Measurements from ENCODE around the gene BTRC.
"Not testable (repeated sequence)": the region's sequence is repeated elsewhere in the genome, so short reads cannot be mapped to it uniquely, and the experiment has no call there.

The BTRC gene

GRCh38 chr10:101421967-101422366 is 68.0 kb downstream of the BTRC start:
- H3K9me3 Mint-ChIP-seq; H3K36me3 Mint-ChIP-seq (ENCODE audit: low read depth); H3K4me3 Mint-ChIP-seq; H3K27ac Mint-ChIP-seq; H3K4me1 Mint-ChIP-seq (ENCODE audit: low read depth); DNase-seq (ENCODE audit: low spot score): not testable (repeated sequence)
- peaks cover 10% of the 10 kb centered on the region for H3K27me3 Mint-ChIP-seq (ENCODE audit: low read depth)

DNA sequence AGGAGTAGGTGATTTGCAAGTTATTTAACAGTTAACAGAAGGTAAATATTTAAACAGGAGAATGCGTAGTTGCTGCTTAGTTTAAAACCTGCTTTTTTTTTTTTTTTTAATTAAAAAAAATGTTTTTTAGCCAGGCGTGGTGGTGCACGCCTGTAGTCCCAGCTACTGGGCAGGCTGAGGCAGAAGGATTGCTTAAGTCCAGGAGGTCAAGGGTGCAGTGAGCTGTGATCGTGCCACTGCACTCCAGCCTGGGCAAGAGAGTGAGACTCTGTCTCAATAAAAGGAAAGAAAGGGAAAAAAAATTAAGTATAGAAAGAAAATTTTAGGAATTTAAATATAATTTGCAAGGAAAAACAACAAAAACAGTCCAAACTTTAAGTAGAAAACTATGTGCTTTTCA is 71.6 kb downstream of the BTRC start:
- H3K4me3 Mint-ChIP-seq: no peak overlapping the region
- H3K36me3 Mint-ChIP-seq (ENCODE audit: low read depth): peaks cover 2% of the 10 kb centered on the region
- no peak for DNase-seq (ENCODE audit: low spot score)
- H3K27me3 Mint-ChIP-seq (ENCODE audit: low read depth): peaks cover 16% of the 10 kb centered on the region
- no peak overlapping the region for H3K27ac Mint-ChIP-seq
- H3K9me3 Mint-ChIP-seq: no peaks in the 10 kb centered on the region
- H3K4me1 Mint-ChIP-seq (ENCODE audit: low read depth): no peaks in the 10 kb centered on the region

DNA sequence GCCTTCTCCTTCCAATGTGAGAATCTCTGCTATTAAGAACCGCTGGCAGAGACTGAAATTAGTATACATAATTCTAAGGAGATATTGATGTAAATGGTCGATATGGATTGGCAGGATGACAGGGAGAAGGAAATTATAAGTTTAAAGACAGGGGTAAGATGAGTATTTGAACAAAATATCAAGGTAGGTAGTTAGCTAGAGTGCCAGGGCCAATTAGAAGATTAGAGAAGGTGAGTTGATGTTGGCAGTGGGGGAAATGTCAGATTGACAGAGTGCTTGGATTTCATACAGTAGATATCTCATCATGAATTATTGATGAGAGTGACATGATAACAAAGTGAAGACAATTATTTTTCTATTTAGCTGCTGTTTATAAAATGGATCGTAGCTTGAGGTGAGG is 74.1 kb downstream of the BTRC start:
- DNase-seq (ENCODE audit: low spot score): no peak
- Mint-ChIP-seq H3K36me3 (ENCODE audit: low read depth) (no peaks in the 10 kb centered on the region), H3K27me3 (ENCODE audit: low read depth) (peaks cover 13% of the 10 kb centered on the region), H3K27ac (no peak overlapping the region), H3K4me3 (no peak overlapping the region), H3K9me3 (no peaks in the 10 kb centered on the region), H3K4me1 (ENCODE audit: low read depth) (no peaks in the 10 kb centered on the region)

GRCh38 chr10:101429423-101429822 is 75.5 kb downstream of the BTRC start:
- Mint-ChIP-seq H3K27me3 (ENCODE audit: low read depth) (peaks cover 10% of the 10 kb centered on the region), H3K4me1 (ENCODE audit: low read depth) (peaks cover 1% of the 10 kb centered on the region), H3K27ac (no peak overlapping the region), H3K4me3 (no peak overlapping the region), H3K36me3 (ENCODE audit: low read depth) (no peaks in the 10 kb centered on the region), H3K9me3 (no peaks in the 10 kb centered on the region)
- DNase-seq (ENCODE audit: low spot score): no peak

GRCh38 chr10:101436302-101436701 is 82.3 kb downstream of the BTRC start:
- H3K36me3 Mint-ChIP-seq (ENCODE audit: low read depth): no peaks in the 10 kb centered on the region
- no peak overlapping the region for H3K4me3 Mint-ChIP-seq
- no peaks in the 10 kb centered on the region for H3K9me3 Mint-ChIP-seq
- no peak overlapping the region for H3K27ac Mint-ChIP-seq
- peaks cover 1% of the 10 kb centered on the region for H3K4me1 Mint-ChIP-seq (ENCODE audit: low read depth)
- no peaks in the 10 kb centered on the region for H3K27me3 Mint-ChIP-seq (ENCODE audit: low read depth)
- no peak for DNase-seq (ENCODE audit: low spot score)

DNA sequence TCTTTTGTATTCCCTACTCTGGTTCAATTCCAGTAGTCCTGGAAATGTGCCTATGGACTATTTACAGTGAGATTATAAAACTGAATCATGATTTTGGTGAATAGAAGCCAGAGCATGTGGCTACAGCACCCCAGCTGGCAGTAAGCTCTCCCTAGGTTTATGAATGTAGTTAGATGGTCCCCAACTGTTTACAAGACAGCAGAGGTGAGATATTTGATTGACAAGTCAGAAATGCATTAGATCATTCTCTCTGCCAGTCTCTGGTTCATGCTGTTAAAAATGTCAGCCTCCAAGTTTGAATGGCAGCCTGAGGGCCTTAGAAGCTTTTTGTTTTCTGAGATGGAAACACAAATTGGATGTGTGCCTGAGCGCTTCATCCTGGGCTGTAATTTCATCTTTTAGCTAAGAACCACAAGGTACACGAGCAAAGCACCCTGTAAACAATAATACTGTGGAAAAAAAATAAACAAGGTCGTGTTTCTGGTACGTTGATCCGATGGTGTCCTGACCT is 85.0 kb downstream of the BTRC start:
- Mint-ChIP-seq H3K4me3 (no peak overlapping the region), H3K27ac (no peak overlapping the region), H3K4me1 (ENCODE audit: low read depth) (peaks cover 2% of the 10 kb centered on the region), H3K9me3 (no peaks in the 10 kb centered on the region), H3K27me3 (ENCODE audit: low read depth) (no peaks in the 10 kb centered on the region), H3K36me3 (ENCODE audit: low read depth) (no peaks in the 10 kb centered on the region)
- DNase-seq (ENCODE audit: low spot score): no peak

DNA sequence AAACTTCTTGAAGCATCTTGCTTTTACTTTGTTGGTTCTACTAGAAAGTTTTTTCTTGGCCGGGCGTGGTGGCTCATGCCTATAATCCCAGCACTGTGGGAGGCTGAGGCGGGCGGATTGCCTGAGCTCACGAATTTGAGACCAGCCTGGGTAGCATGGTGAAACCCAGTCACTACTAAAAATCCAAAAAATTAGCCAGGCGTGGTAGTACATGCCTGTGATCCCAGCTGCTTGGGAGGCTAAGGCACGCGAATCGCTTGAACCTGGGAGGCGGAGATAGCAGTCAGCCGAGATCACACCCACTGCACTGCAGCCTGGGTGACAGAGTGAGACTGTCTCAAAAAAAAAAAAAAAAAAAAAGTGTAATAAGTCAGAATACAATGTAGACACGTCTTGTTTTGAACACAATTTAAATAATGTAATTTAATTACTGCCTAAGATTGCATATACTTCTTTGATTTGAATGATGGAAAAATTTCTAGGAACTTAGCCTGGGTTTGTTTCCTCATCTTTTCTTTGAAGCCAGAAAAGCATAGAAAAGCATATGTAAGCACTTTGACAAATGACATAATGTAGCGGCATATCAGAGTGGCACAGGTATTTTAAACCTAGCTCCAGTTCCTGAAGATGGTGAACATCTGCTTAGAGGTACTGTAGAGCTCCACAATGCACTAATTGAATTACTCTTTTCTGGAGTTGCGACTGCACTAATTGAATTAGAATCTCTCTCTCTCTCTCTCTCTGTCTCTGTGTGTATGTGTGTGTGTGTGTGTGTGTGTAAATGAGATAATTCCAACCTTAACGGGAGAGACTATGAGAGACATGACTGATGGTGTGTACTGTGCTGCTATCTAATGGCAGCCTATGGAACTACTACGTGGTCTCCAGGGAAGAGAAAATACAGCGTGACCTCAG is 87.8 kb downstream of the BTRC start:
- H3K27ac Mint-ChIP-seq: peak overlapping the region; percentile 2
- H3K9me3 Mint-ChIP-seq: no peaks in the 10 kb centered on the region
- DNase-seq (ENCODE audit: low spot score): no peak
- peaks cover 2% of the 10 kb centered on the region for H3K4me1 Mint-ChIP-seq (ENCODE audit: low read depth)
- peaks cover 2% of the 10 kb centered on the region for H3K27me3 Mint-ChIP-seq (ENCODE audit: low read depth)
- no peaks in the 10 kb centered on the region for H3K36me3 Mint-ChIP-seq (ENCODE audit: low read depth)
- H3K4me3 Mint-ChIP-seq: no peak overlapping the region

GRCh38 chr10:101442456-101442800 is 88.5 kb downstream of the BTRC start:
- no peak for DNase-seq (ENCODE audit: low spot score)
- H3K27ac Mint-ChIP-seq: no peak overlapping the region
- H3K4me1 Mint-ChIP-seq (ENCODE audit: low read depth): peaks cover 2% of the 10 kb centered on the region

DNA sequence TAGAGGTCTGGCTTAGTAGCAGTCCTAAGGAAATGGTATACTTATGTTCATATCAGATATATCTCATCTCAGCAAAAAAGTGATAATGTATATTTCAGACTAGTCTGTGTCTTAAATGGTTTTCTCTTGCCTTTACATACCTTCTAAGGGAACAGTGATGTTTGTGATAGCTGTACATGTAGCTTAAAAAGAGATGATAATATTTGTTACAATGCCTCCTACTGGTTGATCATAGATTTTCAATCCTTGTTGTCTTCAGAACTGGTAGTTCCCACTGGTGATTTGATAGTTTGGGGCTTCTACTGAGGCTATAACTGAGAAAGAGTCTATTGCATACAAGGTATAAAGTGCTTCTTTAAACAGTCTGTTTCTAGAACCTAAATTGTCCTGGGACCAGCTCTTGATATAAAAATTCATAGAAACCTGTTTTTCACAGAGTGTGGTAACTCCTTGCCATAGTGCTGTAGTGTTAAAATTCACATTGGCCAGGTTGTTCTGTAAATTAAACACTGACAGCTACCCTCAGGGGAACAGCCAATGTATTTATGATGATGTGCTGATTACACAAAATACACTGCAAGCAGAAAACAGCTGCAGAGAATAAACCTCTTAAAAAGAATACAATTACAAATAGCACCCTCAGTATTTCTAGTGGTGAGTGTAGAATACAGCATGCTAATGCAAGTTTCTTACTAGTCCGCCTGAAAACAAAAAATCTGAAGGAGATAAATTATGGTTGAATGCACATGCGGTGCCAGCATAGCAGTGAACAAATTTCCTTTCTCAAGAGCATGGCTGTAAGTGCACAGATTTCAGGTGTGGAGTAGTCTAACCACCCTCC is 90.3 kb downstream of the BTRC start:
- Mint-ChIP-seq H3K27ac (no peak overlapping the region), H3K36me3 (ENCODE audit: low read depth) (no peaks in the 10 kb centered on the region), H3K27me3 (ENCODE audit: low read depth) (peaks cover 4% of the 10 kb centered on the region), H3K4me1 (ENCODE audit: low read depth) (peaks cover 2% of the 10 kb centered on the region), H3K4me3 (no peak overlapping the region), H3K9me3 (no peaks in the 10 kb centered on the region)
- DNase-seq (ENCODE audit: low spot score): no peak

More at GRCh38 chr10:101442456-101442800, 88.5 kb downstream of the BTRC start:
- Mint-ChIP-seq H3K4me3 (no peak overlapping the region), H3K36me3 (ENCODE audit: low read depth) (no peaks in the 10 kb centered on the region), H3K27me3 (ENCODE audit: low read depth) (peaks cover 2% of the 10 kb centered on the region), H3K9me3 (no peaks in the 10 kb centered on the region)

DNA sequence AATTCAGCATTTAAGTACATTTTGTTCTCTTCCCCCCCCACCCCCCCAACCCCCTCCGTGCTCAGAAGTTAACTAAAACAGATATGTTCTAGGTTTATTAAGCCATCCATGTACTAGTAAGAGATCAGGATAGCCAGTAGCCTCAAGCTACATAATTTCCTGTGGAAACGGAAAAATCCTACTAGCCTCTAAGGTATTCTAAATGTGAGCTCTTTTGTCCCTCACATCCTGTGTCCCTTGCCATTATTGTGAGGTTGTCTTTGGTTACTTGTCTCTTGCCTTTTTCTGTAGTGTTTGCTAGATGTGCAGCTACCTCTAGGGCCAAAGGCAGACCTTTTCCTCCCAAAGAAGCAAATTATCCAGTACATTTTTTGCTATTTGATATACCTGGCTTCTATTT is 92.1 kb downstream of the BTRC start:
- Mint-ChIP-seq H3K36me3 (ENCODE audit: low read depth) (no peaks in the 10 kb centered on the region), H3K4me3 (no peak overlapping the region), H3K9me3 (no peaks in the 10 kb centered on the region), H3K27me3 (ENCODE audit: low read depth) (peaks cover 10% of the 10 kb centered on the region), H3K27ac (no peak overlapping the region), H3K4me1 (ENCODE audit: low read depth) (peaks cover 6% of the 10 kb centered on the region)
- no peak for DNase-seq (ENCODE audit: low spot score)

GRCh38 chr10:101446947-101447346 is 93.0 kb downstream of the BTRC start:
- Mint-ChIP-seq H3K27me3 (ENCODE audit: low read depth) (peaks cover 12% of the 10 kb centered on the region), H3K36me3 (ENCODE audit: low read depth) (no peaks in the 10 kb centered on the region), H3K4me1 (ENCODE audit: low read depth) (peaks cover 10% of the 10 kb centered on the region), H3K9me3 (no peaks in the 10 kb centered on the region), H3K4me3 (no peak overlapping the region), H3K27ac (no peak overlapping the region)
- no peak for DNase-seq (ENCODE audit: low spot score)

- H3K27me3 Mint-ChIP-seq (ENCODE audit: low read depth): peaks cover 12% of the 10 kb centered on the region
- peaks cover 11% of the 10 kb centered on the region for H3K4me1 Mint-ChIP-seq (ENCODE audit: low read depth)
- DNase-seq (ENCODE audit: low spot score): no peak
- no peak overlapping the region for H3K27ac Mint-ChIP-seq
- no peaks in the 10 kb centered on the region for H3K9me3 Mint-ChIP-seq
- H3K36me3 Mint-ChIP-seq (ENCODE audit: low read depth): no peaks in the 10 kb centered on the region
- H3K4me3 Mint-ChIP-seq: no peak overlapping the region
Measured at GRCh38 chr10:101447477-101447876, 93.5 kb downstream of the BTRC start.

DNA sequence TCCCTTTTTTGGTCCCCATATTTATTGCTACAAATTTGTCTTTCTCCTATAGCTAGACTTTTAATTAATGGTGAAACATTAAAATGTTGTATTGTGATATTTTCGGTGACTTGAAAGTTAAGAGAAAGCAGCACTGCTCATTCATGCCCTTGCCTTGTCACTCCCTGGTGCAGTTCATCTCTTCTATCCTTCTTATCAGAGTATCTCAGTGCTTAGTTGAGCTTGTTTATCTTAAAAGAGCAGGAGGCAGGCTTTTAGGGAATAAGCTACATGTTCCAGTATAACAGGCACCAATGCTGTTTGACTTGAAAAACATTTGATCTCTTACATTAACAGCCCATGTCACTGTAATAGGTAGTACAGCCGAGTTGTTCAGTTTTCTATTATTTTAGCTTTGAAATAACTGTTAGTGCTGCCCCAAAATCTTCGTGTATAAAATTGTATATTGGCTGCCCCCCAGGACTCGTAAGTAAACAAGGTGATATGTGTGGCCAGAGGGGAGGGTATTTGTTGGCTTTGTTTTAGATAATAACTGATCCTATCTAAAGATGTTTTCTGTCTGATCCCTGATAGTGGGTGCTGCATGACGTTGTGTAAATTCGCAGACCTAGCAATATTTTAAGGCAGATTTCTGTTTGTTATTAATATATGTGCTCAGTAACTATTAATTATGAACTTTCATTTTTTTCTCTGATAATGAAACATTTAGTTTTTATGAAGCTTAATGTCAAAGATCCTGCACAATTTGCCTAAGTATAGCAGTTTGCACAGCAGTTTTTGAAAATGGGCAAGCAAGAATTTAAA is 96.5 kb downstream of the BTRC start:
- Mint-ChIP-seq H3K9me3 (no peaks in the 10 kb centered on the region), H3K27me3 (ENCODE audit: low read depth) (peaks cover 12% of the 10 kb centered on the region), H3K4me3 (no peak overlapping the region), H3K36me3 (ENCODE audit: low read depth) (no peaks in the 10 kb centered on the region), H3K27ac (no peak overlapping the region), H3K4me1 (ENCODE audit: low read depth) (peaks cover 30% of the 10 kb centered on the region)
- no peak for DNase-seq (ENCODE audit: low spot score)
